ENCODE measurements around the gene CDC42BPB. TPM values are rescaled to one million over a fixed set of nuclear protein-coding genes. Genes with fewer than 3 reads are reported as not detected.

Gene CDC42BPB
- total and polyA plus RNA-seq, 2 of the 4 experiments (the other 2 are of a cell fraction): 49.1 to 81.4 TPM

- peaks cover 85% of the 10 kb centered on the region for H3K36me3 ChIP-seq (ENCODE audit: control insufficient read depth, insufficient read depth, low read length)
- H3K4me3 ChIP-seq (ENCODE audit: insufficient read depth, low read depth, low read length): no peak overlapping the region
- peak overlapping the region; percentile 63; the same call in 1 of the 2 replicates for H2AK5ac ChIP-seq (ENCODE audit: low read depth, low read length)
- H3K4me2 ChIP-seq (ENCODE audit: low read depth, low read length): no peak overlapping the region; the same call in 1 of the 2 replicates
- peak overlapping the region; percentile 37 for H2AFZ ChIP-seq (replicated peaks; ENCODE audit: low read length, poor library complexity)
- no peak overlapping the region for H2BK5ac ChIP-seq (ENCODE audit: low read depth, low read length, poor library complexity, severe bottlenecking)
- H3K56ac ChIP-seq (ENCODE audit: extremely low read depth, insufficient read depth, low read length): no peak overlapping the region
- in situ Hi-C loops (cut with MboI; ENCODE audit: low sequenced_read_pairs): no loop called here
- H2BK15ac ChIP-seq (ENCODE audit: low read depth, low read length): no peak overlapping the region; the same call in 2 of the 3 replicates
- no peak overlapping the region for H4K5ac ChIP-seq (ENCODE audit: low read depth, low read length)
- no peak overlapping the region for H4K8ac ChIP-seq (ENCODE audit: low read depth in 2 of 2, low read length in 2 of 2)
- H3K23ac ChIP-seq (ENCODE audit: low read depth, low read length): no peak overlapping the region
- H4K20me1 ChIP-seq (ENCODE audit: insufficient read depth, low read length): peaks cover 24% of the 10 kb centered on the region
- H3K18ac ChIP-seq (ENCODE audit: low read depth, low read length): no peak overlapping the region
- intact Hi-C loops (cut with micrococcal nuclease): no loop called here
- no peaks in the 10 kb centered on the region for H3K9me3 ChIP-seq (ENCODE audit: control insufficient read depth, insufficient read depth, low read length)
- ATAC-seq (ENCODE audit: low read depth) (no peak), DNase-seq (no peak)
- dilution Hi-C loops (cut with HindIII; ENCODE audit: low sequenced_read_pairs, unreplicated experiment): no loop called here
- peak overlapping the region; percentile 51; the same call in 1 of the 2 replicates for H3K4ac ChIP-seq (ENCODE audit: low read depth, low read length)
- POLR2A ChIA-PET (ENCODE audit: unreplicated experiment): no interaction called here
- H4K91ac ChIP-seq (ENCODE audit: insufficient read depth, low read depth, low read length): no peak overlapping the region
- BruUV-seq (replicated peaks): no TSS peak
- CTCF ChIA-PET: no interaction called here
- H3K14ac ChIP-seq (replicated peaks; ENCODE audit: low read depth, low read length): peak overlapping the region; percentile 36; the same call in 1 of the 2 replicates
- H2BK120ac ChIP-seq (ENCODE audit: low read depth, low read length): no peak overlapping the region
- H2BK20ac ChIP-seq (ENCODE audit: low read depth, low read length): no peak overlapping the region
- 100% methylated on average over 2 of the region's 9 CpGs; no CpG with 5 or more reads in 1 of the 2 experiments for WGBS, 2 experiments (ENCODE audit: extremely low coverage in 2 of 2, insufficient read length in 1 of 2)
- no peak overlapping the region for H3K9ac ChIP-seq (ENCODE audit: low read depth, low read length)
- peaks cover 28% of the 10 kb centered on the region for H3K9me1 ChIP-seq (ENCODE audit: insufficient read depth, low read length)
- TF ChIP-seq CEBPB (IDR thresholded peaks at IDR 0.05; ENCODE audit: low read depth, low read length) (no peak), BHLHE40 (IDR thresholded peaks at IDR 0.05; ENCODE audit: low read depth, low read length) (no peak), FOS (IDR thresholded peaks at IDR 0.05; ENCODE audit: low read depth, low read length) (no peak), RCOR1 (IDR thresholded peaks at IDR 0.05; ENCODE audit: insufficient replicate concordance, low read length) (no peak), USF2 (IDR thresholded peaks at IDR 0.05; ENCODE audit: low read depth, low read length) (no peak), RFX5 (IDR thresholded peaks at IDR 0.05; ENCODE audit: low read depth, low read length) (no peak), POLR2A (IDR thresholded peaks at IDR 0.05; ENCODE audit: low read depth, low read length) (no peak), MAFK (IDR thresholded peaks at IDR 0.05; ENCODE audit: low read depth, low read length) (no peak), RAD21 (IDR thresholded peaks at IDR 0.05; ENCODE audit: low read length) (no peak), CHD1 (IDR thresholded peaks at IDR 0.05; ENCODE audit: low read depth, low read length) (no peak), NFE2L2 (IDR thresholded peaks at IDR 0.05; ENCODE audit: low read depth, low read length) (no peak), MAZ (IDR thresholded peaks at IDR 0.05; ENCODE audit: borderline replicate concordance, low read depth, low read length) (no peak), SMC3 (IDR thresholded peaks at IDR 0.05; ENCODE audit: low read depth, low read length) (no peak)
- TF ChIP-seq, protein P1, sequence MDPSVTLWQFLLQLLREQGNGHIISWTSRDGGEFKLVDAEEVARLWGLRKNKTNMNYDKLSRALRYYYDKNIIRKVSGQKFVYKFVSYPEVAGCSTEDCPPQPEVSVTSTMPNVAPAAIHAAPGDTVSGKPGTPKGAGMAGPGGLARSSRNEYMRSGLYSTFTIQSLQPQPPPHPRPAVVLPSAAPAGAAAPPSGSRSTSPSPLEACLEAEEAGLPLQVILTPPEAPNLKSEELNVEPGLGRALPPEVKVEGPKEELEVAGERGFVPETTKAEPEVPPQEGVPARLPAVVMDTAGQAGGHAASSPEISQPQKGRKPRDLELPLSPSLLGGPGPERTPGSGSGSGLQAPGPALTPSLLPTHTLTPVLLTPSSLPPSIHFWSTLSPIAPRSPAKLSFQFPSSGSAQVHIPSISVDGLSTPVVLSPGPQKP (IDR thresholded peaks at IDR 0.05; ENCODE audit: borderline replicate concordance, low read depth, low read length): no peak
- H3K27me3 ChIP-seq (ENCODE audit: control insufficient read depth, insufficient read depth, low read length): no peaks in the 10 kb centered on the region
- peaks cover 6 to 32% of the 10 kb centered on the region in 2 experiments; a peak in 3 of 4 replicates for H3K79me1 ChIP-seq (ENCODE audit: low read depth in 1 of 2, low read length in 2 of 2)
- H3K27ac ChIP-seq (ENCODE audit: insufficient read depth, low read length): no peak overlapping the region
- H3K4me1 ChIP-seq (ENCODE audit: control insufficient read depth, insufficient read depth, low read length): peaks cover 15% of the 10 kb centered on the region
- peak overlapping the region; percentile 79 for H2AK9ac ChIP-seq (replicated peaks; ENCODE audit: low read depth, low read length, poor library complexity)
Observed at GRCh38 chr14:102948698-102949061, 108.7 kb downstream of the CDC42BPB start.
